GM18505 (cell line): ENCODE results near the gene RNF213.
"Not testable (repeated sequence)": the region's sequence is repeated elsewhere in the genome, so short reads cannot be mapped to it uniquely, and the experiment has no call there.

Experiments used
- ATAC-seq: cut with Tn5 transposase; IDR thresholded peaks from one replicate; pipeline ENCODE4 v1.9.1; 2021; ENCODE audit not compliant: unreplicated experiment
- POLR2A ChIP-seq: IDR thresholded peaks from 4 replicates; pipeline ENCODE4 v1.6.1; 2011; ENCODE audit warnings: borderline replicate concordance; ENCODE audit not compliant: insufficient read depth, insufficient read length; ENCODE audit errors: extremely low read depth

The RNF213 gene

DNA sequence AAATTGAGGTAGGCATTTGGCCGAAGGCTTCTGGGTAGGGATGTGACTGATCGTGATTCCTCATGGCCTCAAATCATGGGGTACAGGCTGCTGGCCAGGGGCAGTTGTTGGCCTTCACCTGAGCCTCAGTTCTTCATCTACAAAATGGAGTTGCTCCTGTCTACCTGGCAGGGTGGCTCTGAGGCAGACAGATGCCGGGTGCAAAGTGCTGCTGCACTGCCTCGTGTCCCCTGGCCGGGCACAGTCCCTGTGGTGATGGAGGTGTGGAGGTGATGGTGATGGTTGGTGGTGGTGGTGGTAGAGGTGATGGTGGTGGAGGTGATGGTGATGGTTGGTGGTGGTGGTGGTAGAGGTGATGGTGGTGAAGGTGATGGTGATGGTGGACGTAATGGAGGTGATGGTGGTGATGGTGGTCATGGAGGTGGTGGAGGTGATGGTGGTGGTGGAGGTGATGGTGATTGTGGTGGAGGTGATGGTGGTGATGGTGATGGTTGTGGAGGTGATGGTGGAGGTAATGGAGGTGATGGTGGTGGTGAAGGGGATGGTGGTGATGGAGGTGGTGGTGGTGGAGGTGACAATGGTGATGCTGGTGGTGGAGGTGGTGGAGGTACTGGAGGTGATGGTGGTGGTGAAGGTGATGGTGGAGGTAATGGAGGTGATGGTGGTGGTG lies 52.6 kb downstream of the RNF213 start:
- TF ChIP-seq POLR2A: no peak
- ATAC-seq: no peak

DNA sequence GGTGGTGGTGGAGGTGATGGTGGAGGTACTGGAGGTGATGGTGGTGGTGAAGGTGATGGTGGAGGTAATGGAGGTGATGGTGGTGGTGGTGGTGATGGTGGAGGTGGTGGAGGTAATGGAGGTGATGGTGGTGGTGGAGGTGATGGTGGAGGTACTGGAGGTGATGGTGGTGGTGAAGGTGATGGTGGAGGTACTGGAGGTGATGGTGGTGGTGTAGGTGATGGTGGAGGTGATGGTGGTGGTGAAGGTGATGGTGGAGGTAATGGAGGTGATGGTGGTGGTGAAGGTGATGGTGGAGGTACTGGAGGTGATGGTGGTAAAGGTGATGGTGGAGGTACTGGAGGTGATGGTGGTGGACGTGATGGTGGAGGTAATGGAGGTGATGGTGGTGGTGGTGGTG lies 53.3 kb downstream of the RNF213 start:
- not testable (repeated sequence) for ATAC-seq

DNA sequence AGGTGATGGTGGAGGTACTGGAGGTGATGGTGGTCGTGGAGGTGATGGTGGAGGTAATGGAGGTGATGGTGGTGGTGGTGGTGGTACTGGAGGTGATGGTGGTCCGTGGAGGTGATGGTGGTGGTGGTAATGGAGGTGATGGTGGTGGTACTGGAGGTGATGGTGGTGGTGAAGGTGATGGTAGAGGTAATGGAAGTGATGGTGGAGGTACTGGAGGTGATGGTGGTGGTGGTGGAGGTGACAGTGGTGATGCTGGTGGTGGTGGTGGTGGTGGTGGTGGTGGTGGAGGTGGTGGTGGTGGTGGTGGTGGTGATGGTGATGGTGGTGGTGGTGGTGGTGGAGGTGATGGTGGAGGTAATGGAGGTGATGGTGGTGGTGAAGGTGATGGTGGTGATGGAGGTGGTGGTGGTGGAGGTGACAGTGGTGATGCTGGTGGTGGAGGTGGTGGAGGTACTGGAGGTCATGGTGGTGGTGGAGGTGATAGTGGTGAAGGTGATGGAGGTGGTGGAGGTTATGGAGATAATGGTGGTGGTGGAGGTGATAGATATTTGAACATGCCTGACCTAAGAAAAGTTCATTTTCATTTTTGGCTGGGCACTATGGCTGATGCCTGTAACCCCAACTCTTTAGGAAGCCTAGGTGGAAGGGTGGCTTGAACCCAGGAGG lies 55.0 kb downstream of the RNF213 start:
- no peak for TF ChIP-seq POLR2A
- ATAC-seq: no peak

DNA sequence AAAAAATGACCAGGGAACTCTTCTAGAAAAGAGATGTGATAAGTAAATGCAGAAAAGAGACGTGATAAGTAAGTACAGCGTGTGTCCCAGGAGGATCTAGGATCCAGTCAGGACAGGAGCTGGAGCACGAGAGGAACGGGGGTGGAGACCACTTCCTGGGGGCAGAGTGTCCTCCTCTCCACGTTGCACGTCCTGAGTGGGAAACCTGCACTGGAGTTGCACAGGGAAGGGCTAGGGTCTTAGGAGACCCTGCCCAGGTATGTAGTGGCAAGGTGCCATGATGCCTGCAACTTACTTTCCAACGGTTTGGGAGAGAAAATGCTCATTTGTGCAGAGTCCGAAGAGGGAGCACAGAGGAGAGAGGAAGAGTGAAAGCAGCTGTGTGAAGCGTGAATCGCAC lies 55.8 kb downstream of the RNF213 start:
- no peak for ATAC-seq
- TF ChIP-seq POLR2A: no peak

DNA sequence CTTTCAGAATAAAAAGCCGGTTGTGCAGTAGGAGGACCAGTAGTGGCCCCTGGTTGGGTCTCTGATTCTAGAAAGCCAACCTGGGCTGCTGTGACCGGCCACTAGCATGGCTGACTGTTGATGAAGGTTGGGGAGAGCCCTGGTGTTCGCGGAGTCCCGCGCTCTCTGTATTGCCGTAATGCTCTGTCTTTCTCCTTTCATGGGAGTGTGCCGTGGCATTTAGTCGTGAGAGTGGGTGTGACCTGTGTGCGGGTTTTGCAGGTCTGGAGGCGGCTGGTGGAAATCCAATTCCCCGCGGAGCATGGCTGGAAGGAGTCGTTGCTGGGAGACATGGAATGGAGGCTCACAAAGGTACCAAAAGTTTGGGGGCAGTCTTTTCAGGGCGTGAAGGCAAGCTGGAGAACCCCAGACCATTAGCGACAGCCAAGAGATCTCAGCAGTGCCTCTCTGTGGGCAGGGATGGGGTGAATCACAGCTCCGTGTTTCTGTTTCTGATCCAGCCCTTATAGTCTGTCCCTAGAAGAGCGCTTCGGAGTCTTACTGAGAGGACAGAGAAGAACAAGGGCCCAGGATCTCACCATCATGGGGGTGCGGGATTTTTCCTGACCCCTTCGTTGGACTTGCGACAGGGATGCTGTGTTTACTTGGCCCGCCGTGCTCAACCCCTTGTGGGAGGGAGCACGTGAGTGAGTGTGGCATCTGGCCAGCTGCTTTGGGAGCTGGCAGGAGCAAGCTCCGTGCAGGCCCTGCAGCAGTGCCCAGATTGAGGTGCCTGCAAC lies 56.5 kb downstream of the RNF213 start:
- TF ChIP-seq POLR2A: no peak
- no peak for ATAC-seq

DNA sequence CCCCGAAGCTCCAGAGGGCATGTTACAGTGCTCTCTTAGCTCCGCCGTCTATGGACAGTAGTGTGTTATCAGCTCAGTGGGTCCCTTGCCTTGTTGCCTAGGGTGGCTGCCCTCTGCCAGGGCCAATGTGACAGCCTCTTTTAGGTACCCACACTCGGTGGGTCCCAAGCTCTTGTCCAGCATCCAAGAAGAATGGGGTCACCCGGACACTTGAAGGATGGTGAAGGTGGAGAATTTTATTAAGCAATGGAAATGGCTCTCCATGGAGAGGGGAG lies 57.0 kb downstream of the RNF213 start:
- no peak for TF ChIP-seq POLR2A
- no peak for ATAC-seq

DNA sequence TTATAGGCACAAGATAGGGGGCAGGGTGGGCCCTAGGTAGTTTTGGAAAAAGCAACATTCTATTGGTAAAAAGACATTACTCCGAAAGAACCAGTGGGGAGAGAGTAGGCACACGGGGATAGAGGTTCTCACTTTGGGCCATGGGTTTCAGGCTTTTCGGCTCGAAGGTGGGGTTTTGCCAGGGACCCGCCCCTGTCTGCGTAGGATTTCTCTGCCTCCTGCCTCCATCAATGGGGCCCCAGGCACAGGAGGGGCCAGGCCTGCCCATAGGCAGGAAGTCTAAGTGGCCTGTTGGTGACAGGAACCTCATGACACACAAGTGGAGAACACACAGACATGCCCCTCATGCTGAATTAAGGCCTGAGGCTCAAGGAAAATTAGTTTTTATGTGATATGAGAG lies 57.5 kb downstream of the RNF213 start:
- no peak for ATAC-seq

DNA sequence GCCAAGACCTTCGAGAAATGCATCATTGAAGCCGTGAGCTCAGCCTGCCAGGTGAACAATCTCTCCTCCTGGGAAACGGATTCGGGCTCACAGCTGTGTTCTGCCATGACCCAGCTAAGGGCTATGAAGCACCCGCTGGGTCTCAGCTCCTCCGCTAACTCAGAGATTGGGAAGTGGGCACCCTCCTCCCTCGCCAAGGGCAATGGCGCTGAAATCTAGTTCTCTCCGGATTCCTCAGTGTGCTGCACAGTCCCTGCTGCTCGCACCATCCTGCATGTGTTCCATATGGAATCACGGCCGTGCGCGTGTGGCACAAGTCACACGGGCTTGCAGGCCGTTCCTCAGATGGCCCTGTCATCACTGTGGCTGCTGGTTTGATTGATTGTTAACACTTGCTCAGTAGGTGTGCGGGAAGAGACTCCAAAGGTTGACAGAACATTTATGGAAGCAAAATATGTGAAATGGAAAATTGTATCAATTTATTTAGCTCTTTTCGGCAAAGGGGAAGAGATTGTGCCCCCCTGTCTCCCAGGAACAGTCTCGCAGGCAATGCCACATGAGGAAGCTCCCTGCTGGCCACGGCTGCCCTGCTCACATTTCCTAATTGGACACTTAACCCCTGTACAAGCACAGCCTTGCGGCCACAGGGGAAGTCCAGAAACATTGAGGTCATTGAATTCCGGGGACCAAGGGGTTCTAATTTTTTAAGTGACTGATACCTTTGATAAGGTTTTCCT lies 58.8 kb downstream of the RNF213 start:
- ATAC-seq: no peak
- no peak for TF ChIP-seq POLR2A

More for the DNA sequence above, 57.5 kb downstream of the RNF213 start:
- no peak for TF ChIP-seq POLR2A

DNA sequence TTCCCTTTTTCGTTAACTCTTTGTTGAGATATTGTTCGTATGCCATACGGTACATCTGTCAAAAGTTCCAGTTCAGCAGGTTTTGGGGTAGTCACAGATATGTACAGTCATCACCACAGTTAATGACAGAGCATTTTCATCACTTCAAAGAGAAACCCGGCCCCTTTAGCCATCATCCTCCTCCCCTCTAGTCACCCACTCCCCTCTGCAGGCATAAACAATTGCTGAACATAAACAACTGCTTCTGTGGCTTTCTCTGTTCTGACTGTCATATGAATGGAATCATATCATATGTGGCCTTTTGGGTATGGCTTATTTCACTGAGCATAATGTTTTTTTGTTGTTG lies 59.3 kb downstream of the RNF213 start:
- no peak for ATAC-seq
- no peak for TF ChIP-seq POLR2A

DNA sequence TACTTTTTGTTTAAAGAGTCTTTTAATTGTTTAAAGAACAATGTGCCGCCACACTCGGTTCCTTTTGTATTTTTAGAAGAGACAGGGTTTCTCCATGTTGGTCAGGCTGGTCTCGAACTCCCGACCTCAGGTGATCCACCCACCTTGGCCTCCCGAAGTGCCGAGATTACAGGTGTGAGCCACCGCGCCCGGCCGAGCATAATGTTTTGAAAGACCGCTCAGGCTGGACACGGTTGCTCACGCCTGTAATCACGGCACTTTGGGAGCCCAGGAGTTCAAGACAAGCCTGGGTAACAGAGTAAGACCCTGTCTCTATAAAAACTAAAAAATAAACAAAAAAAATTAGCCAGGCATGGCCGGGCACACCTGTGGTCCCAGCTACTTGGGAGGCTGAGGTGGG lies 59.8 kb downstream of the RNF213 start:
- TF ChIP-seq POLR2A: no peak
- no peak for ATAC-seq

DNA sequence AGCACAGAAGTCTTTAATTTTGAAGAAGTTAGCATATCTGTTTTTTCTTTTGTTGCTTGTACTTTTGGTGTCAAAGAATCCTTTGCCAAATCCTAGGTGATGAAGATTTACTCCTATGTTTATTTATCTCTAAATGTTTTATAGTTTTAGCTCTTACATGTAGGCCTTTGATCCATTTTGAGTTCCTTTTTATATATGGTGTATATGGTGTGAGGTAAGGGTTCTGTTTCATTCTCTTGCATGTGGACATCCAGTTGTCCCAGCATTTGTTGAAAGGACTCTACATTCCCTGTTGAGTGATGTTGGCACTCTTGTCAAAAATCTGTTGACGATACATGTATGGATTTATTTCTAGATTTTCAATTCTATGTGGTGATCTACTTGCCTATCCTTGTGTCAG lies 62.2 kb downstream of the RNF213 start:
- ATAC-seq: no peak
- TF ChIP-seq POLR2A: no peak

DNA sequence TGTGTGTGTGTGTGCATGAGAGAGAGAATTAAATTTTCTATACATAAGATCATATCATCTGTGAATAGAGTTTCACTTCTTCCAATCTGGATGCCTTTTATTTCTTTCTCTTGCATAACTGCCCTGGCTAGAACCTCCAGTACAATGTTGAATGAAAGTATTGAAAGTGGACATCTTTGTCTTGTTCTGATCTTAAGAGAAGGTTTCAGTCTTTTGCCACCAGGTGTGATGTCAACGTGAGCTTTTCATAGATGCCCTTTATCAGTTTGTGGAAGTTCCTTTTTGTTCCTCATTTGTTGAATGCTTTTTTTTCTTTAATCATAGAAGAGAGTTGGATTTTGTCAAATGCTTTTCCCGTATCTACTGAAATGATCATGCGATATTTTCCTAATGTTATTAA lies 63.3 kb downstream of the RNF213 start:
- ATAC-seq: no peak

DNA sequence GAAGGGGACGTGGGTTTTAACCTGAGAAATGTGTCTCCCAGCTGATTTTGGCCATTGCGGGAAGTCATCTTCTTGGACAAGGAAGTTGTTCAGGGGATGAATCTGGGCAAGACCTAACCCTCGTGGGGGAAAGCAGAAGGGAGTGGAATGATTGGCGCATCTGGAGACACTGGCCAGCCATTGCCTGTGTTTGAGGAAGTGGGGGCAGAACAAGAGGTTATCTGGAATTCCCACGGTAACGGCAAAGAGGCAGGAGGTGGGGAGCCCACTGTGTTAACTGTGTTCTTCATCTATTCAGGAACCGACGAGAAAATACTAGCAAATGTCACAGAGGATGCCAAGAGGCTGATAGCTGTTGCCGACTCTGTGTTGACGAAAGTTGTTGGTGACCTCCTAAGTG lies 66.9 kb downstream of the RNF213 start:
- TF ChIP-seq POLR2A: no peak
- no peak for ATAC-seq

More for the DNA sequence above, 63.3 kb downstream of the RNF213 start:
- TF ChIP-seq POLR2A: no peak

DNA sequence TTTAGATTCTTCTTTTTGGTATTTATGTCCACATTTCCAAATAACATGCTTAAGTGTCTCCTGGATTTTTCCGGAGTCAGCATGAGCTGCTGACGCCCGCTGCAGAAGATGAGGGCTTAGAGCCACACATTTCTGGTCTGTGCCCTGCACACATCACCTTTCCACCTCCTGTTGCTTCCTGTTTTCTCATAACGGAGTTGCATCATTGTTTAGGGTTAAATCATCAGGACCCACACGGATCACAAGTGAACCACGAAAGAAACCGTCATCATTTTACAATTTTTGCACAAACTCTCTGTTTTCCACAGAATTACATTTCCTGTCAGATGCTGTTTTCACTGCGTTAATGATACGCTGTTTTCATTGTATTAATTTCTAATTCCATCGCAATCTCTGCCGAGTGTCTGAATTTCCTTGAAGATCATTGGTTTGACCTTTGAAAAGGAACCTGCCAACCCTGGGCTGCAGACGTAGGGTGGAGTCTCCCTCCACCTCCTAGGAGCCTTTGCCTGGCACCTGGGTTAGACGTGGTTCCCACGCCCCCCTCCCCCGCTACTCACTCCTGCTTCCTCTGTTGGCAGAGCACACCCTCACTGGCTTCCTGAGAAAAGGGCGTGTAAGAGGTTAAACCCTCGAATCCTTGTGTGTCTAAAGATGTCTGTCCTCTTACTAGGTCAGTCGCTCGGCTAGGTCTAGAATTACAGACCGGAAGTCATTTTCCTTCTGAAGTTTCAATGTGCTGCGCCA lies 68.2 kb downstream of the RNF213 start:
- no peak for TF ChIP-seq POLR2A
- ATAC-seq: no peak

DNA sequence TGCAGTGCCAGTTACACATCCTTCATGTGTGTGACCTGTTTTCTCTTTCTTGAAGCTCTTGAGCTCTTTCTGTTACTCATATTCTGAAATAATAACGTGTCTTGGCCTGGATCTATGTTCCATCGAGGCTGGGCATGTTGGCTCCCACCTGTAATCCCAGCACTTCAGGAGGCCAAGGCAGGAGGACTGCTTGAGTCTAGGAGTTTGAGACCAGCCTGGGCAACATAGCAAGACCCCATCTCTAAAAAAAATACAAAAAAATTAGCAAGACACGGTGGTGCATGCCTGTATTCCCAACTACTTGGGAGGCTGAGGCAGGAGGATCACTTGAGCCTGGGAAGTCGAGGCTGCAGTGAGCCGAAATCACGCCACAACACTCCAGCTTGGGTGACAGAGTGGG lies 68.8 kb downstream of the RNF213 start:
- not testable (repeated sequence) for ATAC-seq
